Activated CD4-positive, alpha-beta T cell treated with anti-CD3 and anti-CD28 coated beads, Interleukin-2, amount 10 ng/mL, durations not matched to agents 7 days and 5 days (primary cell): ENCODE measurements around the gene KMT5B. TPM values are rescaled to one million over a fixed set of nuclear protein-coding genes. Genes with fewer than 3 reads are reported as not detected.
A peak's percentile ranks its signal among the peaks of the same experiment; 100 is the strongest.
"Not testable (repeated sequence)": the region's sequence is repeated elsewhere in the genome, so short reads cannot be mapped to it uniquely, and the experiment has no call there.

Experiments used
- CTCF ChIA-PET: fragments of 350-600 bp; sonication (Branson Sonifier 250); formaldehyde crosslinking; loops from one replicate; lab custom pipeline; 2021; ENCODE audit warnings: antibody characterized with exemption; lab: Charles Lee
- POLR2A ChIA-PET: fragments of 350-600 bp; sonication (Branson Sonifier 250); formaldehyde crosslinking; loops from one replicate; lab custom pipeline; 2021; ENCODE audit warnings: antibody characterized with exemption; lab: Charles Lee
- DNase-seq: peaks from one replicate; pipeline ENCODE4 v3.0.0-alpha.2; 2020
- H3K27ac Mint-ChIP-seq: one replicate; pipeline ENCODE4 v1.8.0; 2021; ENCODE audit warnings: mild to moderate bottlenecking, moderate library complexity, mixed read lengths
- H3K27me3 Mint-ChIP-seq: one replicate; pipeline ENCODE4 v1.8.0; 2021; ENCODE audit warnings: mixed read lengths
- H3K36me3 Mint-ChIP-seq: one replicate; pipeline ENCODE4 v1.8.0; 2021; ENCODE audit warnings: low read depth, mixed read lengths
- H3K4me1 Mint-ChIP-seq: one replicate; pipeline ENCODE4 v1.8.0; 2021; ENCODE audit warnings: mixed read lengths
- H3K4me3 Mint-ChIP-seq: one replicate; pipeline ENCODE4 v1.8.0; 2021; ENCODE audit warnings: mild to moderate bottlenecking, moderate library complexity, mixed read lengths
- H3K9me3 Mint-ChIP-seq: one replicate; pipeline ENCODE4 v1.8.0; 2021; ENCODE audit warnings: mixed read lengths
- total RNA-seq, 2 experiments: library from RNA; stranded (reverse); gene quantifications; one replicate each; pipeline ENCODE4 v1.2.3, GENCODE V29; 2021

Gene KMT5B
- total RNA-seq, 2 experiments from 2014 or later, result 28.1 to 28.5 TPM

- H3K27ac Mint-ChIP-seq, H3K9me3 Mint-ChIP-seq, H3K4me1 Mint-ChIP-seq, H3K27me3 Mint-ChIP-seq, H3K4me3 Mint-ChIP-seq, POLR2A ChIA-PET, CTCF ChIA-PET, DNase-seq, H3K36me3 Mint-ChIP-seq: not testable (repeated sequence)
Observed at GRCh38 chr11:68244912-68245311, 31.8 kb upstream of the KMT5B start.

- H3K27me3 Mint-ChIP-seq, H3K36me3 Mint-ChIP-seq, POLR2A ChIA-PET, H3K27ac Mint-ChIP-seq, H3K4me3 Mint-ChIP-seq, DNase-seq, H3K9me3 Mint-ChIP-seq, H3K4me1 Mint-ChIP-seq: not testable (repeated sequence)
- CTCF ChIA-PET, result interaction anchor here (0.6 kb wide), 1 partner anchor 349 kb away, joined by 3 read pairs; no protein-coding TSS in a partner anchor
Observed at GRCh38 chr11:68243847-68244246, 30.8 kb upstream of the KMT5B start.

- Mint-ChIP-seq H3K4me3 (no peak overlapping the region), H3K27me3 (peaks cover 8% of the 10 kb centered on the region), H3K4me1 (no peaks in the 10 kb centered on the region), H3K27ac (no peak overlapping the region), H3K36me3 (no peaks in the 10 kb centered on the region), H3K9me3 (no peaks in the 10 kb centered on the region)
- ChIA-PET CTCF (interaction anchor here (0.8 kb wide), 1 partner anchor 205 kb away, joined by 3 read pairs; no protein-coding TSS in a partner anchor), POLR2A (no interaction called here)
- no peak for DNase-seq
Observed at GRCh38 chr11:68242616-68243015, 29.5 kb upstream of the KMT5B start.

- Mint-ChIP-seq H3K36me3 (peaks cover 2% of the 10 kb centered on the region), H3K27ac (no peak overlapping the region), H3K4me1 (no peaks in the 10 kb centered on the region), H3K4me3 (no peak overlapping the region), H3K9me3 (peaks cover 23% of the 10 kb centered on the region), H3K27me3 (peaks cover 12% of the 10 kb centered on the region)
- DNase-seq, result no peak
- ChIA-PET POLR2A (no interaction called here), CTCF (no interaction called here)
Observed at GRCh38 chr11:68231621-68232020, 18.5 kb upstream of the KMT5B start.

GRCh38 chr11:68229601-68230000 lies 16.5 kb upstream of the KMT5B start:
- H3K36me3 Mint-ChIP-seq, result peaks cover 2% of the 10 kb centered on the region
- H3K27me3 Mint-ChIP-seq, result peaks cover 10% of the 10 kb centered on the region
- CTCF ChIA-PET, result no interaction called here
- H3K9me3 Mint-ChIP-seq, result peaks cover 23% of the 10 kb centered on the region
- H3K4me1 Mint-ChIP-seq, result no peaks in the 10 kb centered on the region
- no peak overlapping the region for H3K4me3 Mint-ChIP-seq
- POLR2A ChIA-PET, result no interaction called here
- H3K27ac Mint-ChIP-seq, result no peak overlapping the region
- DNase-seq, result no peak

- peaks cover 3% of the 10 kb centered on the region for H3K4me1 Mint-ChIP-seq
- ChIA-PET CTCF (no interaction called here), POLR2A (no interaction called here)
- DNase-seq, result no peak
- H3K9me3 Mint-ChIP-seq, result peaks cover 23% of the 10 kb centered on the region
- no peaks in the 10 kb centered on the region for H3K27me3 Mint-ChIP-seq
- no peak overlapping the region for H3K27ac Mint-ChIP-seq
- H3K4me3 Mint-ChIP-seq, result no peak overlapping the region
- H3K36me3 Mint-ChIP-seq, result peaks cover 2% of the 10 kb centered on the region
Observed at GRCh38 chr11:68226421-68226820, 13.3 kb upstream of the KMT5B start.

- Mint-ChIP-seq H3K4me1 (peaks cover 3% of the 10 kb centered on the region), H3K27me3 (peaks cover 3% of the 10 kb centered on the region), H3K9me3 (peaks cover 13% of the 10 kb centered on the region), H3K27ac (no peak overlapping the region), H3K36me3 (peaks cover 2% of the 10 kb centered on the region), H3K4me3 (no peak overlapping the region)
- POLR2A ChIA-PET, result interaction anchor here (0.5 kb wide), 1 partner anchor 66 kb away, joined by 4 read pairs; no protein-coding TSS in a partner anchor
- CTCF ChIA-PET, result interaction anchor here (0.5 to 1.0 kb wide), 2 partner anchors 15 to 1211 kb away, joined by 3 read pairs; no protein-coding TSS in a partner anchor
- DNase-seq, result no peak
Observed at GRCh38 chr11:68224606-68225005, 11.5 kb upstream of the KMT5B start.

GRCh38 chr11:68223275-68223674 lies 10.2 kb upstream of the KMT5B start:
- Mint-ChIP-seq H3K4me1 (peaks cover 3% of the 10 kb centered on the region), H3K4me3 (no peak overlapping the region), H3K27me3 (peaks cover 4% of the 10 kb centered on the region), H3K36me3 (no peaks in the 10 kb centered on the region), H3K27ac (no peak overlapping the region), H3K9me3 (peaks cover 3% of the 10 kb centered on the region)
- ChIA-PET POLR2A (no interaction called here), CTCF (interaction anchor here (1.0 kb wide), 1 partner anchor 14 kb away, joined by 3 read pairs; no protein-coding TSS in a partner anchor)
- DNase-seq, result no peak

- H3K36me3 Mint-ChIP-seq, result no peaks in the 10 kb centered on the region
- peaks cover 12% of the 10 kb centered on the region for H3K27me3 Mint-ChIP-seq
- H3K4me3 Mint-ChIP-seq, result no peak overlapping the region
- ChIA-PET CTCF (no interaction called here), POLR2A (no interaction called here)
- H3K9me3 Mint-ChIP-seq, result no peaks in the 10 kb centered on the region
- H3K4me1 Mint-ChIP-seq, result peaks cover 3% of the 10 kb centered on the region
- H3K27ac Mint-ChIP-seq, result no peak overlapping the region
- no peak for DNase-seq
Observed at GRCh38 chr11:68221406-68221805, 8.3 kb upstream of the KMT5B start.

GRCh38 chr11:68216171-68216938 lies 3.3 kb upstream of the KMT5B start:
- H3K9me3 Mint-ChIP-seq, result no peaks in the 10 kb centered on the region
- POLR2A ChIA-PET, result no interaction called here
- H3K4me3 Mint-ChIP-seq, result no peak overlapping the region

GRCh38 chr11:68215524-68216170 lies 2.6 kb upstream of the KMT5B start:
- ChIA-PET POLR2A (interaction anchor here (0.6 kb wide), 1 partner anchor 10 kb away, joined by 8 read pairs; no protein-coding TSS in a partner anchor), CTCF (interaction anchor here (0.6 to 1.0 kb wide), 2 partner anchors 120 to 1013 kb away, joined by 3 to 4 read pairs; no protein-coding TSS in a partner anchor)
- Mint-ChIP-seq H3K4me3 (peak overlapping the region; percentile 72), H3K27me3 (peaks cover 25% of the 10 kb centered on the region), H3K4me1 (peaks cover 24% of the 10 kb centered on the region), H3K9me3 (no peaks in the 10 kb centered on the region), H3K27ac (no peak overlapping the region), H3K36me3 (no peaks in the 10 kb centered on the region)
- DNase-seq, result no peak

More at GRCh38 chr11:68216171-68216938, 3.3 kb upstream of the KMT5B start:
- no peak overlapping the region for H3K27ac Mint-ChIP-seq
- no peak for DNase-seq
- H3K36me3 Mint-ChIP-seq, result no peaks in the 10 kb centered on the region
- CTCF ChIA-PET, result interaction anchor here (1.0 kb wide), 1 partner anchor 120 kb away, joined by 3 read pairs; no protein-coding TSS in a partner anchor
- H3K4me1 Mint-ChIP-seq, result peaks cover 17% of the 10 kb centered on the region
- H3K27me3 Mint-ChIP-seq, result peaks cover 25% of the 10 kb centered on the region

- Mint-ChIP-seq H3K9me3 (no peaks in the 10 kb centered on the region), H3K4me1 (peaks cover 27% of the 10 kb centered on the region), H3K27me3 (peaks cover 25% of the 10 kb centered on the region), H3K27ac (peak overlapping the region; percentile 11), H3K36me3 (no peaks in the 10 kb centered on the region), H3K4me3 (peak overlapping the region; percentile 72)
- ChIA-PET POLR2A (no interaction called here), CTCF (interaction anchor here (0.6 to 1.0 kb wide), 2 partner anchors 121 to 1012 kb away, joined by 3 to 4 read pairs; no protein-coding TSS in a partner anchor)
- no peak for DNase-seq
Observed at GRCh38 chr11:68215087-68215445, 2.0 kb upstream of the KMT5B start.
